IMR-90 (cell line): ENCODE measurements around the gene PDLIM4. TPM values are rescaled to one million over a fixed set of nuclear protein-coding genes. Genes with fewer than 3 reads are reported as not detected.

ENCODE experiments used
- ATAC-seq: fragments of 200-7000 bp; cut with Tn5 transposase; 2 replicates; pipeline ENCODE4 v1.9.1; 2020; ENCODE audit warnings: low read depth, mild to moderate bottlenecking, moderate library complexity
- BruUV-seq: library from RNA; stranded (reverse); fragments of 400-500 nt; replicated peaks from 2 replicates; lab custom pipeline; 2021; lab: Mats Ljungman, UMichigan
- CTCF ChIA-PET: fragments of 300-600 bp; formaldehyde crosslinking; extraction: SDS; loops from one replicate; lab custom pipeline; 2021; ENCODE audit warnings: antibody characterized with exemption; lab: Yijun Ruan, JAX
- POLR2A ChIA-PET: fragments of 300-600 bp; sonication (Branson Sonifier 250); formaldehyde crosslinking; loops from one replicate; lab custom pipeline; 2022; ENCODE audit warnings: antibody characterized with exemption; ENCODE audit not compliant: unreplicated experiment; lab: Charles Lee
- DNase-seq: peaks from one replicate; pipeline ENCODE4 v3.0.0; 2013
- H2AFZ ChIP-seq: replicated peaks from 2 replicates; pipeline ENCODE3; 2013; ENCODE audit warnings: low read length, mild to moderate bottlenecking; ENCODE audit not compliant: poor library complexity
- H2AK5ac ChIP-seq: 2 replicates; pipeline ENCODE4 v1.6.1; 2013; ENCODE audit warnings: low read depth, low read length, inconsistent platforms
- H2AK9ac ChIP-seq: replicated peaks from 2 replicates; pipeline ENCODE3; 2013; ENCODE audit warnings: mild to moderate bottlenecking, low read depth, low read length, moderate library complexity; ENCODE audit not compliant: poor library complexity
- H2BK120ac ChIP-seq: 2 replicates; pipeline ENCODE4 v1.6.1; 2013; ENCODE audit warnings: low read depth, low read length, inconsistent platforms
- H2BK15ac ChIP-seq: 3 replicates; pipeline ENCODE4 v1.6.1; 2013; ENCODE audit warnings: low read depth, low read length, inconsistent platforms
- H2BK20ac ChIP-seq: 2 replicates; pipeline ENCODE4 v1.6.1; 2013; ENCODE audit warnings: low read depth, mild to moderate bottlenecking, inconsistent platforms, low read length, moderate library complexity
- H2BK5ac ChIP-seq: 2 replicates; pipeline ENCODE4 v1.6.1; 2013; ENCODE audit warnings: mild to moderate bottlenecking, low read depth, low read length, inconsistent platforms; ENCODE audit not compliant: poor library complexity, severe bottlenecking
- H3K14ac ChIP-seq: replicated peaks from 2 replicates; pipeline ENCODE4 v1.6.1; 2013; ENCODE audit warnings: low read depth, low read length, inconsistent platforms
- H3K18ac ChIP-seq: 2 replicates; pipeline ENCODE4 v1.6.1; 2013; ENCODE audit warnings: low read depth, low read length, control low read depth
- H3K23ac ChIP-seq: 2 replicates; pipeline ENCODE4 v1.6.1; 2013; ENCODE audit warnings: low read depth, low read length, inconsistent platforms
- H3K27ac ChIP-seq: 2 replicates; pipeline ENCODE4 v1.5.1; 2013; ENCODE audit warnings: mild to moderate bottlenecking, control low read depth, low read length; ENCODE audit not compliant: insufficient read depth
- H3K27me3 ChIP-seq: 2 replicates; pipeline ENCODE4 v1.6.1; 2013; ENCODE audit warnings: low read length; ENCODE audit not compliant: control insufficient read depth, insufficient read depth
- H3K36me3 ChIP-seq: 2 replicates; pipeline ENCODE4 v1.6.1; 2013; ENCODE audit warnings: low read length, mixed read lengths; ENCODE audit not compliant: control insufficient read depth, insufficient read depth
- H3K4ac ChIP-seq: 2 replicates; pipeline ENCODE4 v1.6.1; 2013; ENCODE audit warnings: low read depth, low read length, inconsistent platforms
- H3K4me1 ChIP-seq: 2 replicates; pipeline ENCODE4 v1.6.1; 2013; ENCODE audit warnings: low read length, mixed read lengths; ENCODE audit not compliant: control insufficient read depth, insufficient read depth
- H3K4me2 ChIP-seq: 2 replicates; pipeline ENCODE4 v1.6.1; 2013; ENCODE audit warnings: low read depth, mild to moderate bottlenecking, control low read depth, low read length, moderate library complexity
- H3K4me3 ChIP-seq: 2 replicates; pipeline ENCODE4 v1.5.1; 2013; ENCODE audit warnings: low read depth, mild to moderate bottlenecking, control low read depth, low read length, moderate library complexity; ENCODE audit not compliant: insufficient read depth
- H3K56ac ChIP-seq: 2 replicates; pipeline ENCODE4 v1.6.1; 2013; ENCODE audit warnings: low read length, inconsistent platforms; ENCODE audit not compliant: insufficient read depth; ENCODE audit errors: extremely low read depth
- H3K79me1 ChIP-seq, 2 experiments: 2 replicates each; pipeline ENCODE4 v1.6.1; 2013; ENCODE audit warnings: low read length in 2 of 2, inconsistent platforms in 1 of 2, low read depth in 1 of 2
- H3K9ac ChIP-seq: 2 replicates; pipeline ENCODE4 v1.6.1; 2013; ENCODE audit warnings: low read depth, low read length, control low read depth
- H3K9me1 ChIP-seq: 2 replicates; pipeline ENCODE4 v1.6.1; 2013; ENCODE audit warnings: low read length, inconsistent platforms; ENCODE audit not compliant: insufficient read depth
- H3K9me3 ChIP-seq: 2 replicates; pipeline ENCODE4 v1.6.1; 2013; ENCODE audit warnings: low read length; ENCODE audit not compliant: control insufficient read depth, insufficient read depth
- H4K20me1 ChIP-seq: 2 replicates; pipeline ENCODE4 v1.6.1; 2013; ENCODE audit warnings: low read length, inconsistent platforms; ENCODE audit not compliant: insufficient read depth
- H4K5ac ChIP-seq: 2 replicates; pipeline ENCODE4 v1.6.1; 2013; ENCODE audit warnings: mild to moderate bottlenecking, low read depth, low read length, control low read depth
- H4K8ac ChIP-seq, 2 experiments: 2 replicates each; pipeline ENCODE4 v1.6.1; 2013; ENCODE audit warnings: low read depth in 2 of 2, low read length in 2 of 2, control low read depth in 1 of 2, inconsistent platforms in 1 of 2
- H4K91ac ChIP-seq: 2 replicates; pipeline ENCODE4 v1.6.1; 2013; ENCODE audit warnings: low read depth, low read length, inconsistent platforms; ENCODE audit not compliant: insufficient read depth
- BHLHE40 ChIP-seq: fragments of 150-350 bp; IDR thresholded peaks from 2 replicates; pipeline ENCODE4 v1.6.1; 2016; ENCODE audit warnings: mild to moderate bottlenecking, low read depth, low read length
- CEBPB ChIP-seq: IDR thresholded peaks from 2 replicates; pipeline ENCODE4 v1.6.1; 2012; ENCODE audit warnings: low read depth, low read length, improper control_type of control experiment
- CHD1 ChIP-seq: IDR thresholded peaks from 2 replicates; pipeline ENCODE4 v1.6.1; 2012; ENCODE audit warnings: low read depth, low read length, improper control_type of control experiment
- CTCF ChIP-seq: conservative IDR thresholded peaks from 2 replicates; pipeline ENCODE4 v1.5.1; 2012; ENCODE audit warnings: mild to moderate bottlenecking, low read depth, low read length, improper control_type of control experiment
- ELK1 ChIP-seq: fragments of 150-350 bp; IDR thresholded peaks from 2 replicates; pipeline ENCODE4 v1.6.1; 2016; ENCODE audit warnings: low read depth, mild to moderate bottlenecking, low read length, moderate library complexity, borderline replicate concordance
- FOS ChIP-seq: fragments of 150-350 bp; IDR thresholded peaks from 2 replicates; pipeline ENCODE4 v1.6.1; 2016; ENCODE audit warnings: low read depth, low read length
- MAFK ChIP-seq: IDR thresholded peaks from 2 replicates; pipeline ENCODE4 v1.6.1; 2012; ENCODE audit warnings: low read depth, low read length, improper control_type of control experiment
- MAZ ChIP-seq: IDR thresholded peaks from 2 replicates; pipeline ENCODE4 v1.6.1; 2012; ENCODE audit warnings: low read depth, mild to moderate bottlenecking, low read length, improper control_type of control experiment, moderate library complexity, borderline replicate concordance
- MXI1 ChIP-seq: IDR thresholded peaks from 2 replicates; pipeline ENCODE4 v1.6.1; 2012; ENCODE audit warnings: low read depth, mild to moderate bottlenecking, low read length, moderate library complexity, borderline replicate concordance
- NFE2L2 ChIP-seq: fragments of 150-350 bp; IDR thresholded peaks from 2 replicates; pipeline ENCODE4 v1.6.1; 2016; ENCODE audit warnings: low read depth, mild to moderate bottlenecking, low read length
- POLR2A ChIP-seq: IDR thresholded peaks from 2 replicates; pipeline ENCODE4 v1.6.1; 2012; ENCODE audit warnings: mild to moderate bottlenecking, low read depth, low read length
- RAD21 ChIP-seq: IDR thresholded peaks from 2 replicates; pipeline ENCODE4 v1.6.1; 2012; ENCODE audit warnings: low read length, improper control_type of control experiment
- RCOR1 ChIP-seq: IDR thresholded peaks from 2 replicates; pipeline ENCODE4 v1.6.1; 2012; ENCODE audit warnings: mild to moderate bottlenecking, low read length, improper control_type of control experiment; ENCODE audit not compliant: insufficient replicate concordance
- RFX5 ChIP-seq: IDR thresholded peaks from 2 replicates; pipeline ENCODE4 v1.8.0; 2012; ENCODE audit warnings: low read depth, mild to moderate bottlenecking, low read length, moderate library complexity
- SMC3 ChIP-seq: fragments of 150-350 bp; IDR thresholded peaks from 2 replicates; pipeline ENCODE4 v1.6.1; 2016; ENCODE audit warnings: low read depth, mild to moderate bottlenecking, antibody characterized with exemption, low read length, moderate library complexity
- WGBS, 2 experiments: methylation state at CpG; one replicate each; pipeline versions ENCODE4 v1.1.5 to v1.1.7; 2013; ENCODE audit warnings: missing lambda C conversion rate in 2 of 2; ENCODE audit not compliant: insufficient read length in 1 of 2; ENCODE audit errors: extremely low coverage in 2 of 2; 5-methylcytosine and 5-hydroxymethylcytosine counted together
- dilution Hi-C: fragments of 300-500 bp; cut with HindIII; formaldehyde crosslinking; loops from one replicate; pipeline ENCODE4 v1.14.3; 2018; ENCODE audit warnings: low sequenced_read_pairs; ENCODE audit not compliant: unreplicated experiment
- in situ Hi-C: fragments of 300-500 bp; cut with MboI; formaldehyde crosslinking; loops from 3 replicates; pipeline ENCODE4 v1.14.3; 2019; ENCODE audit warnings: low sequenced_read_pairs, inconsistent platforms, mixed read lengths
- intact Hi-C: fragments of 100-400 bp; cut with micrococcal nuclease; formaldehyde crosslinking; loops from 2 replicates; pipeline ENCODE4 v1.10.0; 2022
- polyA plus RNA-seq, 3 experiments: library from polyadenylated mRNA; depleted of rRNA; stranded (reverse); fragments of >200 nt; gene quantifications; 2 replicates each; pipeline ENCODE4 v1.2.3, GENCODE V29; 2012; ENCODE audit warnings: low replicate concordance in 1 of 3
- total RNA-seq: library from RNA; depleted of rRNA; stranded (reverse); fragments of >200 nt; gene quantifications from 2 replicates; pipeline ENCODE4 v1.2.3, GENCODE V29; 2012
- TF ChIP-seq, protein P1 (sequence below): fragments of 150-350 bp; IDR thresholded peaks from 2 replicates; pipeline ENCODE4 v1.6.1; 2017; ENCODE audit warnings: mild to moderate bottlenecking, antibody characterized with exemption, low read length, low read depth

The PDLIM4 gene
- total and polyA plus RNA-seq, 2 of the 4 experiments (the other 2 are of a cell fraction) = 61.1 to 214 TPM

GRCh38 chr5:132219289-132219970 is 38.1 kb upstream of the PDLIM4 start:
- CTCF ChIA-PET = no interaction called here
- H4K20me1 ChIP-seq = peaks cover 48% of the 10 kb centered on the region

More at GRCh38 chr5:132219289-132219970, 38.1 kb upstream of the PDLIM4 start:
- 100% methylated on average over 2 of the region's 6 CpGs; no CpG with 5 or more reads in 1 of the 2 experiments for WGBS, 2 experiments
- no peak overlapping the region for H3K27ac ChIP-seq
- H3K4ac ChIP-seq = no peak overlapping the region
- H3K9ac ChIP-seq = no peak overlapping the region
- no peak overlapping the region for H3K4me3 ChIP-seq
- POLR2A ChIA-PET = no interaction called here
- no peak overlapping the region for H2BK20ac ChIP-seq
- H3K56ac ChIP-seq = no peak overlapping the region
- intact Hi-C loops (no loop called here), in situ Hi-C loops (no loop called here), dilution Hi-C loops (no loop called here)
- H2AK5ac ChIP-seq = no peak overlapping the region
- H2BK15ac ChIP-seq = no peak overlapping the region
- TF ChIP-seq RFX5 (no peak), BHLHE40 (no peak), MAZ (no peak), CHD1 (no peak), RCOR1 (no peak), FOS (no peak), RAD21 (no peak), ELK1 (no peak), CTCF (no peak), MXI1 (no peak), POLR2A (no peak), NFE2L2 (no peak), SMC3 (no peak), CEBPB (no peak), MAFK (no peak)
- TF ChIP-seq, protein P1, sequence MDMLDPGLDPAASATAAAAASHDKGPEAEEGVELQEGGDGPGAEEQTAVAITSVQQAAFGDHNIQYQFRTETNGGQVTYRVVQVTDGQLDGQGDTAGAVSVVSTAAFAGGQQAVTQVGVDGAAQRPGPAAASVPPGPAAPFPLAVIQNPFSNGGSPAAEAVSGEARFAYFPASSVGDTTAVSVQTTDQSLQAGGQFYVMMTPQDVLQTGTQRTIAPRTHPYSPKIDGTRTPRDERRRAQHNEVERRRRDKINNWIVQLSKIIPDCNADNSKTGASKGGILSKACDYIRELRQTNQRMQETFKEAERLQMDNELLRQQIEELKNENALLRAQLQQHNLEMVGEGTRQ = no peak
- ATAC-seq = no peak
- no peak overlapping the region for H2AK9ac ChIP-seq
- peaks cover 39 to 82% of the 10 kb centered on the region in 2 experiments for H3K79me1 ChIP-seq
- H4K5ac ChIP-seq = no peak overlapping the region
- peaks cover 19% of the 10 kb centered on the region for H3K36me3 ChIP-seq
- no peak overlapping the region for H4K8ac ChIP-seq
- no peak overlapping the region for H3K4me2 ChIP-seq
- H2BK5ac ChIP-seq = no peak overlapping the region
- H3K18ac ChIP-seq = no peak overlapping the region
- no TSS peak for BruUV-seq
- H3K9me1 ChIP-seq = peaks cover 46% of the 10 kb centered on the region
- H2BK120ac ChIP-seq = no peak overlapping the region
- H3K27me3 ChIP-seq = no peaks in the 10 kb centered on the region
- no peak overlapping the region for H4K91ac ChIP-seq
- H2AFZ ChIP-seq = no peak overlapping the region
- DNase-seq = no peak
- peaks cover 30% of the 10 kb centered on the region for H3K4me1 ChIP-seq
- no peak overlapping the region for H3K14ac ChIP-seq
- H3K9me3 ChIP-seq = no peaks in the 10 kb centered on the region
- no peak overlapping the region for H3K23ac ChIP-seq
